ENCODE data around the gene ZSCAN18. TPM values are rescaled to one million over a fixed set of nuclear protein-coding genes. Genes with fewer than 3 reads are reported as not detected.

Gene ZSCAN18
- total and polyA plus RNA-seq, 9 of the 15 experiments (the other 6 are each of a cell fraction or from before 2014, with no cell fraction given), result 0.07 to 1.9 (median 0.31) TPM; not detected in 1

DNA sequence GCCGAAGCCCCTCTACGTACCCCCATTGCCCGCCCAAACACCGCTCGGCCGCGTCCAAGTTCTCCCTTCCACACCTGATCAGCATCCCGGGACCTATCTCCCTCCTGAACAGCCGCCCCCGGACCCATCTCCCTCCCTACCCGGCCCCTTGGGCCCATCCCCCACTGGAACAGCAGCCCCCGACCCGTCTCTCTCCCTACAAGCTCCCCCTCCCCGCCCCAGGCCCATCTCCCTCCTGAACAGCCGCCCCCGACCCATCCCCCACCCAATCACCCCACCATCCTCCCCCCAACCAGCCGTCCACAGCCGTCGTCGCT is 63.6 kb downstream of the ZSCAN18 start:
- FAIRE-seq, result no peak
- ATAC-seq, result no peak
- TF ChIP-seq TSC22D4 (tag; IDR thresholded peaks at IDR 0.05), result no peak
- no peak for TF ChIP-seq FOXK1 (CRISPR knock-in tag; IDR thresholded peaks at IDR 0.05; ENCODE audit: borderline replicate concordance)
- TF ChIP-seq RBM17 (IDR thresholded peaks at IDR 0.05; ENCODE audit: borderline replicate concordance, low read depth, low read length), result no peak
- TF ChIP-seq, protein P1, sequence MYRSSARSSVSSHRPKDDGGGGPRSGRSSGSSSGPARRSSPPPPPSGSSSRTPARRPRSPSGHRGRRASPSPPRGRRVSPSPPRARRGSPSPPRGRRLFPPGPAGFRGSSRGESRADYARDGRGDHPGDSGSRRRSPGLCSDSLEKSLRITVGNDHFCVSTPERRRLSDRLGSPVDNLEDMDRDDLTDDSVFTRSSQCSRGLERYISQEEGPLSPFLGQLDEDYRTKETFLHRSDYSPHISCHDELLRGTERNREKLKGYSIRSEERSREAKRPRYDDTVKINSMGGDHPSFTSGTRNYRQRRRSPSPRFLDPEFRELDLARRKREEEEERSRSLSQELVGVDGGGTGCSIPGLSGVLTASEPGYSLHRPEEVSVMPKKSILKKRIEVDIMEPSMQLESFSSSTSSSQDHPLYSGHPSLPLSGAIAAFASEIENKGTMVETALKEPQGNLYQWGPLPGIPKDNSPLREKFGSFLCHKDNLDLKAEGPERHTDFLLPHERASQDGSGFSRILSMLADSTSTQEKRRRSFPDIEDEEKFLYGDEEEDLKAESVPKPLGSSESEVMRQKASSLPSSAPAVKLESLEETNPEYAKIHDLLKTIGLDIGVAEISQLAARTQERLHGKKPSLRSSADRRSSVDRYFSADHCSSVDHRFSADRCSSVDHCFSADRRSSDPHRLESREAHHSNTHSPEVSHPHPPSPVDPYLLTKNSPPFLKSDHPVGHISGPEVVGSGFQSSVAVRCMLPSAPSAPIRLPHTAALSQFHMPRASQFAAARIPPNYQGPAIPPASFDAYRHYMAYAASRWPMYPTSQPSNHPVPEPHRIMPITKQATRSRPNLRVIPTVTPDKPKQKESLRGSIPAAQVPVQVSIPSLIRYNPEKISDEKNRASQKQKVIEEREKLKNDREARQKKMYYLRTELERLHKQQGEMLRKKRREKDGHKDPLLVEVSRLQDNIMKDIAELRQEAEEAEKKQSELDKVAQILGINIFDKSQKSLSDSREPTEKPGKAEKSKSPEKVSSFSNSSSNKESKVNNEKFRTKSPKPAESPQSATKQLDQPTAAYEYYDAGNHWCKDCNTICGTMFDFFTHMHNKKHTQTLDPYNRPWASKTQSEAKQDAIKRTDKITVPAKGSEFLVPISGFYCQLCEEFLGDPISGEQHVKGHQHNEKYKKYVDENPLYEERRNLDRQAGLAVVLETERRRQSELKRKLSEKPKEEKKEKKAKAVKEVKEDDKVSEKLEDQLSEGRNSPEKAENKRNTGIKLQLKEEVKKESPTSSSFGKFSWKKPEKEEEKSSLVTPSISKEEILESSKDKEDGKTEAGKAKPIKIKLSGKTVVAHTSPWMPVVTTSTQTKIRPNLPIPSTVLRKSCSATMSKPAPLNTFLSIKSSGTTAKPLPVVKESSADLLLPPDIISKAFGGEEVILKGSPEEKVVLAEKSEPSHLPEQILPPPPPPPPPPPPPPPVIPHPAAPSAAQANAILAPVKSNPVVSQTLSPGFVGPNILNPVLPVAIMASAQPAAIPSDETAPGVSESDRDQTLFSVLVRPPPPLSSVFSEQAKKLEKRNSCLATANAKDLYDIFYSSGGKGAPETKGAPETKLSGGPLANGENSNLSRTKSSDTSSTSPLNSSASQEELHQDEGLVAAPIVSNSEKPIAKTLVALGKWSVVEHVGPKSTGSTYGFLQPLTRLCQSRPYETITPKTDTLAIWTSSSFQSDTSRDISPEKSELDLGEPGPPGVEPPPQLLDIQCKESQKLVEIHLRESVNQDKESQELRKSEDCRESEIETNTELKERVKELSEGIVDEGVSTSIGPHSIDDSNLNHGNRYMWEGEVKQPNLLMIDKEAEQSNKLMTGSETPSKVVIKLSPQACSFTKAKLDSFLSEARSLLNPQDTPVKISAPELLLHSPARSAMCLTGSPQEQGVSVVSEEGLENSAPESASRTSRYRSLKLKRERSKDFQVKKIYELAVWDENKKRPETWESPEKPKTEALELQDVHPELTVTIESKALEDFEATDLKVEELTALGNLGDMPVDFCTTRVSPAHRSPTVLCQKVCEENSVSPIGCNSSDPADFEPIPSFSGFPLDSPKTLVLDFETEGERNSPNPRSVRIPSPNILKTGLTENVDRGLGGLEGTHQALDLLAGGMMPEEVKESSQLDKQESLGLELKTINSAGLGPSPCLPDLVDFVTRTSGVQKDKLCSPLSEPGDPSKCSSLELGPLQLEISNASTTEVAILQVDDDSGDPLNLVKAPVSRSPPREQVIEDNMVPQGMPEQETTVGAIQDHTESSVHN (IDR thresholded peaks at IDR 0.05; ENCODE audit: borderline replicate concordance in 1 of 2, low read depth in 1 of 2), result no peak
- no peak for TF ChIP-seq BHLHE40 (IDR thresholded peaks at IDR 0.05; ENCODE audit: low read length)
- TF ChIP-seq NR4A1 (CRISPR knock-in tag; IDR thresholded peaks at IDR 0.05), result no peak
- no peak for TF ChIP-seq NR4A1 (tag; IDR thresholded peaks at IDR 0.05)
- TF ChIP-seq, protein P2, sequence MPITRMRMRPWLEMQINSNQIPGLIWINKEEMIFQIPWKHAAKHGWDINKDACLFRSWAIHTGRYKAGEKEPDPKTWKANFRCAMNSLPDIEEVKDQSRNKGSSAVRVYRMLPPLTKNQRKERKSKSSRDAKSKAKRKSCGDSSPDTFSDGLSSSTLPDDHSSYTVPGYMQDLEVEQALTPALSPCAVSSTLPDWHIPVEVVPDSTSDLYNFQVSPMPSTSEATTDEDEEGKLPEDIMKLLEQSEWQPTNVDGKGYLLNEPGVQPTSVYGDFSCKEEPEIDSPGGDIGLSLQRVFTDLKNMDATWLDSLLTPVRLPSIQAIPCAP (CRISPR knock-in tag; IDR thresholded peaks at IDR 0.05; ENCODE audit: borderline replicate concordance), result no peak
- TF ChIP-seq, protein P3, sequence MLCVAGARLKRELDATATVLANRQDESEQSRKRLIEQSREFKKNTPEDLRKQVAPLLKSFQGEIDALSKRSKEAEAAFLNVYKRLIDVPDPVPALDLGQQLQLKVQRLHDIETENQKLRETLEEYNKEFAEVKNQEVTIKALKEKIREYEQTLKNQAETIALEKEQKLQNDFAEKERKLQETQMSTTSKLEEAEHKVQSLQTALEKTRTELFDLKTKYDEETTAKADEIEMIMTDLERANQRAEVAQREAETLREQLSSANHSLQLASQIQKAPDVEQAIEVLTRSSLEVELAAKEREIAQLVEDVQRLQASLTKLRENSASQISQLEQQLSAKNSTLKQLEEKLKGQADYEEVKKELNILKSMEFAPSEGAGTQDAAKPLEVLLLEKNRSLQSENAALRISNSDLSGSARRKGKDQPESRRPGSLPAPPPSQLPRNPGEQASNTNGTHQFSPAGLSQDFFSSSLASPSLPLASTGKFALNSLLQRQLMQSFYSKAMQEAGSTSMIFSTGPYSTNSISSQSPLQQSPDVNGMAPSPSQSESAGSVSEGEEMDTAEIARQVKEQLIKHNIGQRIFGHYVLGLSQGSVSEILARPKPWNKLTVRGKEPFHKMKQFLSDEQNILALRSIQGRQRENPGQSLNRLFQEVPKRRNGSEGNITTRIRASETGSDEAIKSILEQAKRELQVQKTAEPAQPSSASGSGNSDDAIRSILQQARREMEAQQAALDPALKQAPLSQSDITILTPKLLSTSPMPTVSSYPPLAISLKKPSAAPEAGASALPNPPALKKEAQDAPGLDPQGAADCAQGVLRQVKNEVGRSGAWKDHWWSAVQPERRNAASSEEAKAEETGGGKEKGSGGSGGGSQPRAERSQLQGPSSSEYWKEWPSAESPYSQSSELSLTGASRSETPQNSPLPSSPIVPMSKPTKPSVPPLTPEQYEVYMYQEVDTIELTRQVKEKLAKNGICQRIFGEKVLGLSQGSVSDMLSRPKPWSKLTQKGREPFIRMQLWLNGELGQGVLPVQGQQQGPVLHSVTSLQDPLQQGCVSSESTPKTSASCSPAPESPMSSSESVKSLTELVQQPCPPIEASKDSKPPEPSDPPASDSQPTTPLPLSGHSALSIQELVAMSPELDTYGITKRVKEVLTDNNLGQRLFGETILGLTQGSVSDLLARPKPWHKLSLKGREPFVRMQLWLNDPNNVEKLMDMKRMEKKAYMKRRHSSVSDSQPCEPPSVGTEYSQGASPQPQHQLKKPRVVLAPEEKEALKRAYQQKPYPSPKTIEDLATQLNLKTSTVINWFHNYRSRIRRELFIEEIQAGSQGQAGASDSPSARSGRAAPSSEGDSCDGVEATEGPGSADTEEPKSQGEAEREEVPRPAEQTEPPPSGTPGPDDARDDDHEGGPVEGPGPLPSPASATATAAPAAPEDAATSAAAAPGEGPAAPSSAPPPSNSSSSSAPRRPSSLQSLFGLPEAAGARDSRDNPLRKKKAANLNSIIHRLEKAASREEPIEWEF (CRISPR knock-in tag; IDR thresholded peaks at IDR 0.05), result no peak

More for the DNA sequence above, 63.6 kb downstream of the ZSCAN18 start:
- no peak overlapping the region for H2AFZ ChIP-seq (ENCODE audit: low read depth, low read length)
- no peak for DNase-seq (ENCODE audit: extremely low read depth in 1 of 4, low spot score in 3 of 4)
- no TSS peak for BruUV-seq (replicated peaks)
- no peaks in the 10 kb centered on the region for H3K36me3 ChIP-seq (ENCODE audit: control insufficient read depth, insufficient read depth, low read length)
- no peaks in the 10 kb centered on the region for H3K27me3 ChIP-seq (ENCODE audit: control insufficient read depth in 2 of 2, insufficient read depth in 2 of 2, low read length in 2 of 2)
- H3K79me2 ChIP-seq (ENCODE audit: control insufficient read depth, insufficient read depth, low read length), result no peaks in the 10 kb centered on the region
- no peaks in the 10 kb centered on the region for H4K20me1 ChIP-seq (replicated peaks; ENCODE audit: control insufficient read depth, insufficient read depth, low read length)
- H3K9me3 ChIP-seq (replicated peaks; ENCODE audit: control insufficient read depth, insufficient read depth, low read depth, low read length), result no peaks in the 10 kb centered on the region
- no peak overlapping the region for H3K9ac ChIP-seq (ENCODE audit: insufficient read depth in 1 of 2, low read depth in 2 of 2, low read length in 2 of 2)
- CTCF ChIA-PET (ENCODE audit: low intra/inter-chr PET ratio), result no interaction called here
- no peak overlapping the region for H3K4me2 ChIP-seq (ENCODE audit: insufficient read depth, low read length)
- no peak overlapping the region for H3K4me3 ChIP-seq
- no peak overlapping the region for H3K27ac ChIP-seq (ENCODE audit: extremely low read depth, low read depth, low read length)
- no peaks in the 10 kb centered on the region for H3K9me1 ChIP-seq (ENCODE audit: control insufficient read depth, insufficient read depth, low read length)
- H3K4me1 ChIP-seq (replicated peaks in 1 of 2; ENCODE audit: control insufficient read depth in 2 of 2, insufficient read depth in 2 of 2, low read length in 2 of 2), result no peaks in the 10 kb centered on the region; a peak in 1 of 5 replicates
- in situ Hi-C loops (cut with MboI), result no loop called here
- POLR2A ChIA-PET, result no interaction called here
- intact Hi-C loops (cut with micrococcal nuclease), result no loop called here
- 7% methylated on average over 3 of the region's 20 CpGs for whole genome bisulfite sequencing (ENCODE audit: insufficient coverage, low coverage, missing lambda C conversion rate)
